HEK293 (cell line): ENCODE data around the gene LACRT.

Experiments used
- BCL11B ChIP-seq: fragments of 450-650 bp; formaldehyde crosslinking; IDR thresholded peaks from 2 replicates; pipeline ENCODE4 v1.5.1; 2016; ENCODE audit warnings: low read depth, missing biosample characterization, missing genetic modification characterization
- CTCF ChIP-seq: fragments of 450-650 bp; formaldehyde crosslinking; IDR thresholded peaks from 2 replicates; pipeline ENCODE4 v1.5.1; 2016; ENCODE audit warnings: missing biosample characterization, missing genetic modification characterization
- KLF16 ChIP-seq: fragments of 450-650 bp; formaldehyde crosslinking; IDR thresholded peaks from 2 replicates; pipeline ENCODE4 v1.5.1; 2017; ENCODE audit warnings: missing biosample characterization, missing genetic modification characterization
- PRDM10 ChIP-seq: fragments of 450-650 bp; formaldehyde crosslinking; IDR thresholded peaks from 2 replicates; pipeline ENCODE4 v1.5.1; 2016; ENCODE audit warnings: missing biosample characterization, missing genetic modification characterization
- ZNF274 ChIP-seq, 2 experiments: fragments of 200-500 bp in 1 of 2; fragments of 450-650 bp in 1 of 2; sonication (Bioruptor generic) in 1 of 2; formaldehyde crosslinking in 1 of 2; IDR thresholded peaks; 2 replicates each; pipeline versions ENCODE4 v1.5.1 to v1.6.1; 2014 to 2016; ENCODE audit warnings: borderline replicate concordance in 1 of 2, inconsistent platforms in 1 of 2, low read length in 1 of 2, missing biosample characterization in 1 of 2, missing genetic modification characterization in 1 of 2
- ZNF404 ChIP-seq: fragments of 450-650 bp; formaldehyde crosslinking; IDR thresholded peaks from 2 replicates; pipeline ENCODE4 v1.5.1; 2017; ENCODE audit warnings: missing biosample characterization, missing genetic modification characterization
- ZNF521 ChIP-seq: fragments of 450-650 bp; formaldehyde crosslinking; IDR thresholded peaks from 2 replicates; pipeline ENCODE4 v1.5.1; 2017; ENCODE audit warnings: missing biosample characterization, mild to moderate bottlenecking, missing genetic modification characterization
- TF ChIP-seq, protein P1 (sequence below): fragments of 450-650 bp; formaldehyde crosslinking; IDR thresholded peaks from 2 replicates; pipeline ENCODE4 v1.5.0; 2017; ENCODE audit warnings: missing biosample characterization, missing genetic modification characterization, borderline replicate concordance
- TF ChIP-seq, protein P2 (sequence below): fragments of 450-650 bp; formaldehyde crosslinking; IDR thresholded peaks from 2 replicates; pipeline ENCODE4 v1.5.1; 2016; ENCODE audit warnings: missing biosample characterization, missing genetic modification characterization, low read depth
- TF ChIP-seq, protein P3 (sequence below): fragments of 450-650 bp; formaldehyde crosslinking; IDR thresholded peaks from 2 replicates; pipeline ENCODE4 v1.5.1; 2016; ENCODE audit warnings: missing biosample characterization, missing genetic modification characterization
- TF ChIP-seq, protein P4 (sequence below): fragments of 450-650 bp; formaldehyde crosslinking; IDR thresholded peaks from 2 replicates; pipeline ENCODE4 v1.5.1; 2016; ENCODE audit warnings: missing biosample characterization, missing genetic modification characterization, low read depth

DNA sequence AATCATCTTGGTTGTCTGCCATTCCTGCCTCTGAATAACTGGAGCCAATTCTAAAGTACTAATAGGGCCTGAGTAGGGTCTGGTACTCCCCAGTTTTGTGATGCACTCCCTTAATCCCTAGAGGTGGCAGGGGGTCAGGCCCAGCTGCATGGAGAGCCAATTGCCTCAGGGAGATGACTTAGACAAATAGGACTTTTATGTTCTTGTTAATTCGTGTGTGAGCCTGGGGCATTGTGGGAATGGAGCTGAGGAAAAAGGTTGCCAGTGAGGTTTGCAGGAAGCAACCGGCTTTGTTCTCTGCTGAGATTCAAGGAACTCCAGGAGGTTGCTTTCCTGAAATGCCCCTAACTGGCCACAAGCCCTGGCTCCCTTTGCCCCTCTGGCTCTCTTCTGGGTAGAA lies 20.2 kb upstream of the LACRT start:
- TF ChIP-seq, protein P1, sequence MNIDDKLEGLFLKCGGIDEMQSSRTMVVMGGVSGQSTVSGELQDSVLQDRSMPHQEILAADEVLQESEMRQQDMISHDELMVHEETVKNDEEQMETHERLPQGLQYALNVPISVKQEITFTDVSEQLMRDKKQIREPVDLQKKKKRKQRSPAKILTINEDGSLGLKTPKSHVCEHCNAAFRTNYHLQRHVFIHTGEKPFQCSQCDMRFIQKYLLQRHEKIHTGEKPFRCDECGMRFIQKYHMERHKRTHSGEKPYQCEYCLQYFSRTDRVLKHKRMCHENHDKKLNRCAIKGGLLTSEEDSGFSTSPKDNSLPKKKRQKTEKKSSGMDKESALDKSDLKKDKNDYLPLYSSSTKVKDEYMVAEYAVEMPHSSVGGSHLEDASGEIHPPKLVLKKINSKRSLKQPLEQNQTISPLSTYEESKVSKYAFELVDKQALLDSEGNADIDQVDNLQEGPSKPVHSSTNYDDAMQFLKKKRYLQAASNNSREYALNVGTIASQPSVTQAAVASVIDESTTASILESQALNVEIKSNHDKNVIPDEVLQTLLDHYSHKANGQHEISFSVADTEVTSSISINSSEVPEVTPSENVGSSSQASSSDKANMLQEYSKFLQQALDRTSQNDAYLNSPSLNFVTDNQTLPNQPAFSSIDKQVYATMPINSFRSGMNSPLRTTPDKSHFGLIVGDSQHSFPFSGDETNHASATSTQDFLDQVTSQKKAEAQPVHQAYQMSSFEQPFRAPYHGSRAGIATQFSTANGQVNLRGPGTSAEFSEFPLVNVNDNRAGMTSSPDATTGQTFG (tag by site-specific recombination) = no peak
- TF ChIP-seq CTCF (tag by site-specific recombination) (no peak), ZNF274 (IDR thresholded peaks at IDR 0.05; ENCODE audit: low read length) (no peak), ZNF274 (tag by site-specific recombination; IDR thresholded peaks at IDR 0.05; ENCODE audit: borderline replicate concordance) (no peak), KLF16 (tag by site-specific recombination) (no peak), ZNF404 (tag by site-specific recombination) (no peak), BCL11B (tag by site-specific recombination) (no peak), ZNF521 (tag by site-specific recombination) (no peak), PRDM10 (tag by site-specific recombination) (no peak)
- TF ChIP-seq, protein P2, sequence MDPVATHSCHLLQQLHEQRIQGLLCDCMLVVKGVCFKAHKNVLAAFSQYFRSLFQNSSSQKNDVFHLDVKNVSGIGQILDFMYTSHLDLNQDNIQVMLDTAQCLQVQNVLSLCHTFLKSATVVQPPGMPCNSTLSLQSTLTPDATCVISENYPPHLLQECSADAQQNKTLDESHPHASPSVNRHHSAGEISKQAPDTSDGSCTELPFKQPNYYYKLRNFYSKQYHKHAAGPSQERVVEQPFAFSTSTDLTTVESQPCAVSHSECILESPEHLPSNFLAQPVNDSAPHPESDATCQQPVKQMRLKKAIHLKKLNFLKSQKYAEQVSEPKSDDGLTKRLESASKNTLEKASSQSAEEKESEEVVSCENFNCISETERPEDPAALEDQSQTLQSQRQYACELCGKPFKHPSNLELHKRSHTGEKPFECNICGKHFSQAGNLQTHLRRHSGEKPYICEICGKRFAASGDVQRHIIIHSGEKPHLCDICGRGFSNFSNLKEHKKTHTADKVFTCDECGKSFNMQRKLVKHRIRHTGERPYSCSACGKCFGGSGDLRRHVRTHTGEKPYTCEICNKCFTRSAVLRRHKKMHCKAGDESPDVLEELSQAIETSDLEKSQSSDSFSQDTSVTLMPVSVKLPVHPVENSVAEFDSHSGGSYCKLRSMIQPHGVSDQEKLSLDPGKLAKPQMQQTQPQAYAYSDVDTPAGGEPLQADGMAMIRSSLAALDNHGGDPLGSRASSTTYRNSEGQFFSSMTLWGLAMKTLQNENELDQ (tag by site-specific recombination) = no peak
- TF ChIP-seq, protein P3, sequence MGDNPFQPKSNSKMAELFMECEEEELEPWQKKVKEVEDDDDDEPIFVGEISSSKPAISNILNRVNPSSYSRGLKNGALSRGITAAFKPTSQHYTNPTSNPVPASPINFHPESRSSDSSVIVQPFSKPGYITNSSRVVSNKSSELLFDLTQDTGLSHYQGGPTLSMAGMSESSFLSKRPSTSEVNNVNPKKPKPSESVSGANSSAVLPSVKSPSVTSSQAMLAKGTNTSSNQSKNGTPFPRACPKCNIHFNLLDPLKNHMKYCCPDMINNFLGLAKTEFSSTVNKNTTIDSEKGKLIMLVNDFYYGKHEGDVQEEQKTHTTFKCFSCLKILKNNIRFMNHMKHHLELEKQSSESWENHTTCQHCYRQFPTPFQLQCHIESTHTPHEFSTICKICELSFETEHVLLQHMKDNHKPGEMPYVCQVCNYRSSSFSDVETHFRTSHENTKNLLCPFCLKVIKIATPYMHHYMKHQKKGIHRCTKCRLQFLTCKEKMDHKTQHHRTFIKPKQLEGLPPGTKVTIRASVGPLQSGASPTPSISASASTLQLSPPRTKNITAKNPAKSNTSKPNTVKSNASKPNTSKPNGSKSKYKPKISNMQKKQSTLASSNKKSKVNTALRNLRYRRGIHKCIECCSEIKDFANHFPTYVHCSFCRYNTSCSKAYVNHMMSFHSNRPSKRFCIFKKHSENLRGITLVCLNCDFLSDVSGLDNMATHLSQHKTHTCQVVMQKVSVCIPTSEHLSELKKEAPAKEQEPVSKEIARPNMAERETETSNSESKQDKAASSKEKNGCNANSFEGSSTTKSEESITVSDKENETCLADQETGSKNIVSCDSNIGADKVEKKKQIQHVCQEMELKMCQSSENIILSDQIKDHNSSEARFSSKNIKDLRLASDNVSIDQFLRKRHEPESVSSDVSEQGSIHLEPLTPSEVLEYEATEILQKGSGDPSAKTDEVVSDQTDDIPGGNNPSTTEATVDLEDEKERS (tag by site-specific recombination) = no peak
- TF ChIP-seq, protein P4, sequence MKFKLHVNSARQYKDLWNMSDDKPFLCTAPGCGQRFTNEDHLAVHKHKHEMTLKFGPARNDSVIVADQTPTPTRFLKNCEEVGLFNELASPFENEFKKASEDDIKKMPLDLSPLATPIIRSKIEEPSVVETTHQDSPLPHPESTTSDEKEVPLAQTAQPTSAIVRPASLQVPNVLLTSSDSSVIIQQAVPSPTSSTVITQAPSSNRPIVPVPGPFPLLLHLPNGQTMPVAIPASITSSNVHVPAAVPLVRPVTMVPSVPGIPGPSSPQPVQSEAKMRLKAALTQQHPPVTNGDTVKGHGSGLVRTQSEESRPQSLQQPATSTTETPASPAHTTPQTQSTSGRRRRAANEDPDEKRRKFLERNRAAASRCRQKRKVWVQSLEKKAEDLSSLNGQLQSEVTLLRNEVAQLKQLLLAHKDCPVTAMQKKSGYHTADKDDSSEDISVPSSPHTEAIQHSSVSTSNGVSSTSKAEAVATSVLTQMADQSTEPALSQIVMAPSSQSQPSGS (tag by site-specific recombination) = no peak
